ENCODE measurements around the gene AOPEP.

- no peak for TF ChIP-seq CTCF (IDR thresholded peaks at IDR 0.05; ENCODE audit: low read depth, low read length)
- TF ChIP-seq EZH2phosphoT487 (IDR thresholded peaks at IDR 0.05; ENCODE audit: low read depth), result no peak
Observed at GRCh38 chr9:94779031-94779430, 52.5 kb downstream of the AOPEP start.

Data from OCI-LY3 (cell line).